HCT116 (cell line): ENCODE measurements around the gene ARIH2. TPM values are rescaled to one million over a fixed set of nuclear protein-coding genes. Genes with fewer than 3 reads are reported as not detected.

Source experiments
- ATAC-seq: fragments of 200-7000 bp; cut with Tn5 transposase; 2 replicates; pipeline ENCODE4 v1.9.1; 2020; ENCODE audit warnings: mild to moderate bottlenecking, moderate library complexity
- BruUV-seq: library from RNA; stranded (reverse); fragments of 400-500 nt; replicated peaks from 2 replicates; lab custom pipeline; 2021; lab: Mats Ljungman, UMichigan
- CTCF ChIA-PET: fragments of 300-600 bp; sonication (Branson Sonifier 250); formaldehyde crosslinking; loops from one replicate; lab custom pipeline; 2021; ENCODE audit warnings: antibody characterized with exemption; lab: Charles Lee
- POLR2A ChIA-PET: fragments of 300-600, 350-600 bp; sonication (Branson Sonifier 250); formaldehyde crosslinking; loops from one replicate; lab custom pipeline; 2021; ENCODE audit warnings: antibody characterized with exemption; lab: Charles Lee
- RAD21 ChIA-PET, 2 experiments: fragments of 300-600 bp; sonication (Branson Sonifier 250); formaldehyde crosslinking; loops; one replicate each; lab custom pipeline; 2023; ENCODE audit warnings: low total read pairs in 2 of 2; ENCODE audit not compliant: uncharacterized antibody in 2 of 2, unreplicated experiment in 2 of 2, low non-redundant PET in 1 of 2; lab: Charles Lee
- DNase-seq: peaks from one replicate; pipeline ENCODE4 v3.0.0-alpha.2; 2010; ENCODE audit warnings: low read depth, low spot score
- H2AFZ ChIP-seq: fragments of 200-600 bp; shearing (Covaris generic), sonication (generic); 2 replicates; pipeline ENCODE4 v1.6.1; 2017; ENCODE audit warnings: low read depth, mixed run types, mixed read lengths, antibody characterized with exemption, low read length; ENCODE audit not compliant: poor library complexity, severe bottlenecking
- H3K27ac ChIP-seq: 2 replicates; pipeline ENCODE4 v1.5.1; 2012; ENCODE audit warnings: low read depth, low read length
- H3K27me3 ChIP-seq: fragments of 200-600 bp; sonication (generic); 2 replicates; pipeline ENCODE4 v1.6.1; 2016; ENCODE audit warnings: mixed run types, low read length, mixed read lengths; ENCODE audit not compliant: insufficient read depth
- H3K36me3 ChIP-seq, 2 experiments: fragments of 200-500 bp in 1 of 2; fragments of 200-600 bp in 1 of 2; sonication (Bioruptor generic) in 1 of 2; sonication (generic) in 1 of 2; 2 replicates each; pipeline versions ENCODE4 v1.5.1 to v1.6.1; 2014 to 2016; ENCODE audit warnings: low read length in 2 of 2, inconsistent platforms in 1 of 2, mixed read lengths in 1 of 2, mixed run types in 1 of 2; ENCODE audit not compliant: insufficient read depth in 2 of 2, control insufficient read depth in 1 of 2
- H3K4me1 ChIP-seq, 2 experiments: fragments of 200-600 bp in 1 of 2; sonication (generic) in 1 of 2; 2 replicates each; pipeline versions ENCODE4 v1.5.1 to v1.6.1; 2012 to 2017; ENCODE audit warnings: low read length in 2 of 2, inconsistent platforms in 1 of 2, mild to moderate bottlenecking in 1 of 2, mixed read lengths in 1 of 2, mixed run types in 1 of 2, moderate library complexity in 1 of 2; ENCODE audit not compliant: insufficient read depth in 2 of 2, control insufficient read depth in 1 of 2
- H3K4me2 ChIP-seq: fragments of 200-600 bp; sonication (generic); 2 replicates; pipeline ENCODE4 v1.6.1; 2017; ENCODE audit warnings: mixed run types, low read length, mixed read lengths
- H3K4me3 ChIP-seq, 2 experiments: fragments of 200-600 bp in 1 of 2; sonication (generic) in 1 of 2; replicated peaks in 1 of 2; 2 replicates each; pipeline ENCODE4 v1.5.1; 2011 to 2016; ENCODE audit warnings: low read length in 2 of 2, control low read depth in 1 of 2, low read depth in 1 of 2, mild to moderate bottlenecking in 1 of 2, mixed read lengths in 1 of 2, mixed run types in 1 of 2
- H3K79me2 ChIP-seq: fragments of 200-600 bp; sonication (generic); 2 replicates; pipeline ENCODE4 v1.6.1; 2017; ENCODE audit warnings: mild to moderate bottlenecking, mixed run types, low read length, moderate library complexity, mixed read lengths; ENCODE audit not compliant: insufficient read depth
- H3K9ac ChIP-seq: fragments of 200-600 bp; sonication (generic); 2 replicates; pipeline ENCODE4 v1.6.1; 2016; ENCODE audit warnings: low read length, mixed read lengths
- H3K9me2 ChIP-seq: fragments of 200-600 bp; sonication (generic), shearing (Covaris generic); 2 replicates; pipeline ENCODE4 v1.6.1; 2017; ENCODE audit warnings: mixed run types, mild to moderate bottlenecking, moderate library complexity; ENCODE audit not compliant: insufficient read depth
- H3K9me3 ChIP-seq, 2 experiments: fragments of 200-500 bp in 1 of 2; fragments of 200-600 bp in 1 of 2; sonication (Bioruptor generic) in 1 of 2; sonication (generic) in 1 of 2; 2 replicates each; pipeline ENCODE4 v1.6.1; 2014 to 2017; ENCODE audit warnings: low read length in 2 of 2, mixed read lengths in 2 of 2, inconsistent platforms in 1 of 2, low read depth in 1 of 2, mild to moderate bottlenecking in 1 of 2, mixed run types in 1 of 2, moderate library complexity in 1 of 2; ENCODE audit not compliant: control insufficient read depth in 1 of 2, insufficient read depth in 1 of 2
- H4K20me1 ChIP-seq: fragments of 200-600 bp; sonication (generic), shearing (Covaris generic); 2 replicates; pipeline ENCODE4 v1.6.1; 2017; ENCODE audit warnings: mixed run types, mild to moderate bottlenecking, moderate library complexity; ENCODE audit not compliant: insufficient read depth
- CBX3 ChIP-seq: IDR thresholded peaks from 2 replicates; pipeline ENCODE4 v1.6.1; 2012; ENCODE audit warnings: low read depth
- CEBPB ChIP-seq: IDR thresholded peaks from 2 replicates; pipeline ENCODE4 v1.6.1; 2012; ENCODE audit warnings: low read depth
- FOSL1 ChIP-seq: IDR thresholded peaks from 2 replicates; pipeline ENCODE4 v1.6.1; 2012; ENCODE audit warnings: low read depth
- POLR2AphosphoS5 ChIP-seq: IDR thresholded peaks from 2 replicates; pipeline ENCODE4 v1.6.1; 2011; ENCODE audit warnings: mild to moderate bottlenecking, low read depth, low read length, moderate library complexity
- RAD21 ChIP-seq: IDR thresholded peaks from 2 replicates; pipeline ENCODE4 v1.6.1; 2012; ENCODE audit warnings: low read depth, mild to moderate bottlenecking
- SP1 ChIP-seq: IDR thresholded peaks from 2 replicates; pipeline ENCODE4 v1.6.1; 2012; ENCODE audit warnings: low read depth
- SRF ChIP-seq: IDR thresholded peaks from 2 replicates; pipeline ENCODE4 v1.6.1; 2012; ENCODE audit warnings: low read depth
- intact Hi-C: fragments of 100-400 bp; cut with micrococcal nuclease; formaldehyde crosslinking; loops from 2 replicates; pipeline ENCODE4 v1.10.0; 2022
- total RNA-seq: library from RNA; stranded (reverse); gene quantifications from one replicate; pipeline ENCODE4 v1.2.1, GENCODE V29; 2021; ENCODE audit not compliant: unreplicated experiment
- TF ChIP-seq, protein P1 (sequence below): IDR thresholded peaks from 2 replicates; pipeline ENCODE4 v1.6.1; 2011; ENCODE audit warnings: mild to moderate bottlenecking, low read length, moderate library complexity; ENCODE audit not compliant: insufficient replicate concordance; ENCODE audit errors: extremely low read depth
- TF ChIP-seq, protein P2 (sequence below), 3 experiments: fragments of 200-600 bp in 1 of 3; sonication (generic) in 1 of 3; IDR thresholded peaks in 2 of 3; conservative IDR thresholded peaks in 1 of 3; 2 replicates each; pipeline ENCODE4 v1.5.1; 2012 to 2017; ENCODE audit warnings: low read depth in 2 of 3, low read length in 2 of 3, antibody characterized with exemption in 1 of 3, borderline replicate concordance in 1 of 3, control low read depth in 1 of 3, mild to moderate bottlenecking in 1 of 3, mixed read lengths in 1 of 3, mixed run types in 1 of 3, moderate library complexity in 1 of 3; ENCODE audit not compliant: insufficient read depth in 1 of 3

Gene ARIH2
- total RNA-seq, 1 experiment from 2014 or later, result 105 TPM

DNA sequence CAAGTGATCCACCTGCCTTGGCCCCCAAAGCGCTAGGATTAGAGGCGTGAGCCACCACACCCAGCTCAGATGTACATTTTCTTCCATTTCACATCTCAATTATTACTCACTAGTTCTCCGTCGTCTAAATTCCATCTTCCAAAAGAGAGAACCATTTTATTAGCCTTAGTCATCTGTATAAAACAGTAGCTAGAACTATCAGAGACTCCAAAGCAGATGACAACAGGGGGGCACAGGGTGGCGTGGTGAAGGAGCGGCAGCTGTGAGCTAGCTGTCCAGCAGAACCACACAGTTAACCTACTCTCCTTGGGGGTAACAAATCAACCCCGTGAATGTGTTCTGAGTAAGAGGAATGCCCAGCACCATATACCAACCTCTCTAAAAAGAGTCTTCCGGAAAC, 27.0 kb upstream of the ARIH2 start:
- Histone ChIP-seq H3K4me2 (no peak overlapping the region), H3K27me3 (no peaks in the 10 kb centered on the region), H3K79me2 (no peaks in the 10 kb centered on the region), H3K36me3 (no peaks in the 10 kb centered on the region), H3K4me1 (0 out of 4 replicates have a peak, but pooled peaks cover 0 to 3% of the 10 kb centered on the region in 2 experiments), H3K4me3 (no peak overlapping the region), H3K9ac (no peak overlapping the region), H4K20me1 (no peaks in the 10 kb centered on the region), H3K9me2 (no peaks in the 10 kb centered on the region), H3K27ac (no peak overlapping the region), H3K9me3 (no peaks in the 10 kb centered on the region), H2AFZ (no peak overlapping the region)
- POLR2A ChIA-PET, result no interaction called here
- no TSS peak for BruUV-seq
- ATAC-seq (no peak), DNase-seq (no peak)
- intact Hi-C loops, result no loop called here
- RAD21 ChIA-PET, result no interaction called here
- no peak for TF ChIP-seq FOSL1
- TF ChIP-seq SP1, result no peak
- no peak for TF ChIP-seq CEBPB
- TF ChIP-seq, protein P1, sequence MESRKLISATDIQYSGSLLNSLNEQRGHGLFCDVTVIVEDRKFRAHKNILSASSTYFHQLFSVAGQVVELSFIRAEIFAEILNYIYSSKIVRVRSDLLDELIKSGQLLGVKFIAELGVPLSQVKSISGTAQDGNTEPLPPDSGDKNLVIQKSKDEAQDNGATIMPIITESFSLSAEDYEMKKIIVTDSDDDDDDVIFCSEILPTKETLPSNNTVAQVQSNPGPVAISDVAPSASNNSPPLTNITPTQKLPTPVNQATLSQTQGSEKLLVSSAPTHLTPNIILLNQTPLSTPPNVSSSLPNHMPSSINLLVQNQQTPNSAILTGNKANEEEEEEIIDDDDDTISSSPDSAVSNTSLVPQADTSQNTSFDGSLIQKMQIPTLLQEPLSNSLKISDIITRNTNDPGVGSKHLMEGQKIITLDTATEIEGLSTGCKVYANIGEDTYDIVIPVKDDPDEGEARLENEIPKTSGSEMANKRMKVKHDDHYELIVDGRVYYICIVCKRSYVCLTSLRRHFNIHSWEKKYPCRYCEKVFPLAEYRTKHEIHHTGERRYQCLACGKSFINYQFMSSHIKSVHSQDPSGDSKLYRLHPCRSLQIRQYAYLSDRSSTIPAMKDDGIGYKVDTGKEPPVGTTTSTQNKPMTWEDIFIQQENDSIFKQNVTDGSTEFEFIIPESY, result no peak
- no peak for TF ChIP-seq CBX3
- TF ChIP-seq SRF, result no peak
- TF ChIP-seq POLR2AphosphoS5, result no peak
- CTCF ChIA-PET, result no interaction called here

DNA sequence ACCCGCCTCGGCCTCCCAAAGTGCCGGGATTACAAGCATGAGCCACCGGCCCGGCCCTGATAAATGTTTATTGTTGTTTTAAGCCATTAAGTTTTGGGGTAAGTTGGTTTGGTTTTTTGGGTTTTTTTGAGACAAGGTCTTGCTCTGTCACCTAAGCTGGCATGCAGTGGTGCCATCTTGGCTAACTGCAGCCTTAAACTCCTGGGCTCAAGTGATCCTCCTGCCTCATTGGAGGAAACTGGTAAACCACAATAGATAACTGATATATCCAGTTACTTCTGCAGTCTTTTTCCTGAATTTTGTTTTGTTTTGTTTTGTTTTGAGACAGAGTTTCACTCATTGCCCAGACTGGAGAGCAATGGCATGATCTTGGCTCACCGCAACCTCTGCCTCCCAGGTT, 24.1 kb upstream of the ARIH2 start:
- intact Hi-C loops, result no loop called here
- ChIA-PET RAD21 (no interaction called here), CTCF (no interaction called here)

More for the DNA sequence above, 24.1 kb upstream of the ARIH2 start:
- TF ChIP-seq RAD21 (no peak), SRF (no peak), CBX3 (no peak)
- TF ChIP-seq, protein P2, sequence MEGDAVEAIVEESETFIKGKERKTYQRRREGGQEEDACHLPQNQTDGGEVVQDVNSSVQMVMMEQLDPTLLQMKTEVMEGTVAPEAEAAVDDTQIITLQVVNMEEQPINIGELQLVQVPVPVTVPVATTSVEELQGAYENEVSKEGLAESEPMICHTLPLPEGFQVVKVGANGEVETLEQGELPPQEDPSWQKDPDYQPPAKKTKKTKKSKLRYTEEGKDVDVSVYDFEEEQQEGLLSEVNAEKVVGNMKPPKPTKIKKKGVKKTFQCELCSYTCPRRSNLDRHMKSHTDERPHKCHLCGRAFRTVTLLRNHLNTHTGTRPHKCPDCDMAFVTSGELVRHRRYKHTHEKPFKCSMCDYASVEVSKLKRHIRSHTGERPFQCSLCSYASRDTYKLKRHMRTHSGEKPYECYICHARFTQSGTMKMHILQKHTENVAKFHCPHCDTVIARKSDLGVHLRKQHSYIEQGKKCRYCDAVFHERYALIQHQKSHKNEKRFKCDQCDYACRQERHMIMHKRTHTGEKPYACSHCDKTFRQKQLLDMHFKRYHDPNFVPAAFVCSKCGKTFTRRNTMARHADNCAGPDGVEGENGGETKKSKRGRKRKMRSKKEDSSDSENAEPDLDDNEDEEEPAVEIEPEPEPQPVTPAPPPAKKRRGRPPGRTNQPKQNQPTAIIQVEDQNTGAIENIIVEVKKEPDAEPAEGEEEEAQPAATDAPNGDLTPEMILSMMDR (IDR thresholded peaks at IDR 0.05 in 2 of 3, conservative IDR thresholded peaks at IDR 0.05 in 1 of 3; ENCODE audit: borderline replicate concordance in 1 of 3, insufficient read depth in 1 of 3, low read depth in 2 of 3, low read length in 2 of 3), result no peak
- POLR2A ChIA-PET, result no interaction called here
- no peak overlapping the region for H2AFZ ChIP-seq
- no peak overlapping the region for H3K4me3 ChIP-seq
- H3K27ac ChIP-seq, result no peak overlapping the region
- H3K4me1 ChIP-seq, result peaks cover 6 to 21% of the 10 kb centered on the region in 2 experiments; a peak in 3 of 4 replicates
- no peaks in the 10 kb centered on the region for H4K20me1 ChIP-seq
- H3K9ac ChIP-seq, result no peak overlapping the region
- H3K36me3 ChIP-seq, result no peaks in the 10 kb centered on the region
- no peaks in the 10 kb centered on the region for H3K79me2 ChIP-seq
- no peaks in the 10 kb centered on the region for H3K9me3 ChIP-seq
- H3K4me2 ChIP-seq, result no peak overlapping the region
- DNase-seq (no peak), ATAC-seq (no peak)
- H3K27me3 ChIP-seq, result no peaks in the 10 kb centered on the region
- no TSS peak for BruUV-seq
- H3K9me2 ChIP-seq, result no peaks in the 10 kb centered on the region
